GM23338 (cell line): ENCODE measurements around the gene USP8. TPM values are rescaled to one million over a fixed set of nuclear protein-coding genes. Genes with fewer than 3 reads are reported as not detected.

ENCODE experiments used
- ATAC-seq: fragments of 200-7000 bp; cut with Tn5 transposase; 3 replicates; pipeline ENCODE4 v1.9.1; 2020
- DNase-seq: peaks from one replicate; pipeline ENCODE4 v3.0.0-alpha.2; 2015; ENCODE audit warnings: low spot score
- H2AFZ ChIP-seq: fragments of 200-600 bp; sonication (generic); 2 replicates; pipeline ENCODE4 v1.8.0; 2016; ENCODE audit warnings: antibody characterized with exemption, mild to moderate bottlenecking, moderate library complexity
- H3F3A ChIP-seq: fragments of 200-600 bp; sonication (generic); replicated peaks from 2 replicates; pipeline ENCODE4 v1.8.0; 2017; ENCODE audit warnings: antibody characterized with exemption, mixed run types, low read depth
- H3K27ac ChIP-seq: fragments of 200-600 bp; sonication (generic); 2 replicates; pipeline ENCODE4 v1.6.1; 2016; ENCODE audit warnings: low read depth
- H3K27me3 ChIP-seq: fragments of 200-600 bp; sonication (generic); 2 replicates; pipeline ENCODE4 v1.8.0; 2016; ENCODE audit warnings: mild to moderate bottlenecking, mixed run types, moderate library complexity; ENCODE audit not compliant: insufficient read depth
- H3K36me3 ChIP-seq: fragments of 200-600 bp; sonication (generic); 2 replicates; pipeline ENCODE4 v1.8.0; 2016; ENCODE audit warnings: mild to moderate bottlenecking; ENCODE audit not compliant: insufficient read depth
- H3K4me1 ChIP-seq: fragments of 200-600 bp; sonication (generic); 2 replicates; pipeline ENCODE4 v1.8.0; 2016; ENCODE audit warnings: mild to moderate bottlenecking, moderate library complexity; ENCODE audit not compliant: insufficient read depth
- H3K4me2 ChIP-seq: fragments of 200-600 bp; sonication (generic); 2 replicates; pipeline ENCODE4 v1.7.1; 2017; ENCODE audit warnings: mixed run types
- H3K4me3 ChIP-seq: fragments of 200-600 bp; sonication (generic); 2 replicates; pipeline ENCODE4 v1.6.1; 2016; ENCODE audit warnings: mixed run types
- H3K79me2 ChIP-seq: fragments of 200-600 bp; sonication (generic); replicated peaks from 2 replicates; pipeline ENCODE4 v1.8.0; 2017; ENCODE audit warnings: mild to moderate bottlenecking; ENCODE audit not compliant: insufficient read depth
- H3K9me2 ChIP-seq: fragments of 200-600 bp; sonication (generic); 2 replicates; pipeline ENCODE4 v1.8.0; 2017; ENCODE audit not compliant: insufficient read depth
- H4K20me1 ChIP-seq: fragments of 200-600 bp; sonication (generic); replicated peaks from 2 replicates; pipeline ENCODE4 v1.8.0; 2017; ENCODE audit warnings: mild to moderate bottlenecking; ENCODE audit not compliant: insufficient read depth
- H3K27ac Mint-ChIP-seq: 2 replicates; pipeline ENCODE4 v1.8.0; 2020; ENCODE audit warnings: inconsistent platforms, mild to moderate bottlenecking, moderate library complexity, mixed read lengths
- H3K27me3 Mint-ChIP-seq: 3 replicates; pipeline ENCODE4 v1.8.0; 2022; ENCODE audit warnings: low read depth, mild to moderate bottlenecking, moderate library complexity, mixed read lengths, inconsistent platforms; ENCODE audit not compliant: insufficient read depth, poor library complexity
- H3K36me3 Mint-ChIP-seq: 3 replicates; pipeline ENCODE4 v1.8.0; 2021; ENCODE audit warnings: low read depth, mild to moderate bottlenecking, inconsistent platforms, moderate library complexity, mixed read lengths
- H3K4me1 Mint-ChIP-seq: 3 replicates; pipeline ENCODE4 v1.8.0; 2020; ENCODE audit warnings: mild to moderate bottlenecking, inconsistent platforms, mixed read lengths
- H3K4me3 Mint-ChIP-seq: 3 replicates; pipeline ENCODE4 v1.8.0; 2021; ENCODE audit warnings: moderate library complexity, mild to moderate bottlenecking, inconsistent platforms, mixed read lengths
- H3K9me3 Mint-ChIP-seq: 3 replicates; pipeline ENCODE4 v1.8.0; 2020; ENCODE audit warnings: moderate library complexity, mild to moderate bottlenecking, inconsistent platforms, mixed read lengths
- CREB1 ChIP-seq: fragments of 250-450 bp; sonication (Bioruptor Pico); IDR thresholded peaks from 2 replicates; pipeline ENCODE4 v1.5.0; 2020; ENCODE audit warnings: low read depth, mild to moderate bottlenecking, moderate library complexity
- CTCF ChIP-seq, 2 experiments: fragments of 200-600 bp in 1 of 2; sonication (generic) in 1 of 2; conservative IDR thresholded peaks; 2 replicates each; pipeline versions ENCODE4 v1.5.1 to v1.6.1; 2016 to 2017; ENCODE audit warnings: antibody characterized with exemption in 2 of 2, low read depth in 2 of 2, mild to moderate bottlenecking in 2 of 2, moderate library complexity in 1 of 2
- ETS1 ChIP-seq: IDR thresholded peaks from 2 replicates; pipeline ENCODE4 v1.6.1; 2016; ENCODE audit warnings: antibody characterized with exemption
- EZH2 ChIP-seq: fragments of 200-600 bp; sonication (generic); IDR thresholded peaks from one replicate; pipeline ENCODE4 v1.8.0; 2017; ENCODE audit warnings: antibody characterized with exemption, mild to moderate bottlenecking, low read depth; ENCODE audit not compliant: unreplicated experiment
- EZH2phosphoT487 ChIP-seq: fragments of 200-600 bp; sonication (generic); IDR thresholded peaks from one replicate; pipeline ENCODE4 v1.8.1; 2018; ENCODE audit warnings: antibody characterized with exemption; ENCODE audit not compliant: unreplicated experiment
- JUNB ChIP-seq: IDR thresholded peaks from one replicate; pipeline ENCODE4 v1.6.1; 2016; ENCODE audit warnings: antibody characterized with exemption; ENCODE audit not compliant: unreplicated experiment
- NANOG ChIP-seq: IDR thresholded peaks from 2 replicates; pipeline ENCODE4 v1.6.1; 2016; ENCODE audit warnings: antibody characterized with exemption, borderline replicate concordance
- POLR2AphosphoS5 ChIP-seq: IDR thresholded peaks from 2 replicates; pipeline ENCODE4 v1.6.1; 2016; ENCODE audit warnings: antibody characterized with exemption, low read depth
- REST ChIP-seq: IDR thresholded peaks from one replicate; pipeline ENCODE4 v1.6.1; 2018; ENCODE audit warnings: antibody characterized with exemption; ENCODE audit not compliant: unreplicated experiment
- STAT1 ChIP-seq: IDR thresholded peaks from one replicate; pipeline ENCODE4 v1.6.1; 2016; ENCODE audit warnings: antibody characterized with exemption; ENCODE audit not compliant: unreplicated experiment
- ZNF114 ChIP-seq: fragments of 250-450 bp; sonication (Bioruptor Pico); IDR thresholded peaks from 2 replicates; pipeline ENCODE4 v1.5.0; 2020; ENCODE audit warnings: mild to moderate bottlenecking, moderate library complexity
- ZNF331 ChIP-seq: fragments of 250-450 bp; sonication (Bioruptor Pico); IDR thresholded peaks from 2 replicates; pipeline ENCODE4 v1.5.0; 2020; ENCODE audit warnings: low read depth, mild to moderate bottlenecking, moderate library complexity
- ZNF462 ChIP-seq: fragments of 250-450 bp; sonication (Bioruptor Pico); IDR thresholded peaks from 2 replicates; pipeline ENCODE4 v1.5.0; 2020; ENCODE audit warnings: mild to moderate bottlenecking, moderate library complexity
- polyA plus RNA-seq: library from polyadenylated mRNA; unstranded; fragments of >200 nt; fragmentation: Nextera tagmentation; extraction: Ambion mirVana; gene quantifications from 2 replicates; pipeline ENCODE4 v1.2.1, GENCODE V29; 2016
- total RNA-seq: library from RNA; depleted of rRNA; stranded (reverse); fragments of >200 nt; shearing (Covaris generic); gene quantifications from 2 replicates; pipeline ENCODE4 v1.2.3, GENCODE V29; 2014

Gene USP8
- total and polyA plus RNA-seq, 2 experiments from 2014 or later = 64.8 to 68.6 TPM

- TF ChIP-seq STAT1 (no peak), CTCF (conservative IDR thresholded peaks at IDR 0.05; ENCODE audit: low read depth in 2 of 2) (no peak), REST (no peak), ZNF114 (CRISPR knock-in tag) (no peak), JUNB (no peak), ZNF331 (CRISPR knock-in tag) (no peak), ETS1 (no peak), EZH2phosphoT487 (no peak), CREB1 (CRISPR knock-in tag) (no peak), EZH2 (no peak), NANOG (no peak), POLR2AphosphoS5 (no peak), ZNF462 (CRISPR knock-in tag) (no peak)
- ATAC-seq = no peak
- Histone ChIP-seq H3K9me2 (peaks cover 12% of the 10 kb centered on the region), H3K27me3 (no peaks in the 10 kb centered on the region), H3K36me3 (no peaks in the 10 kb centered on the region), H3F3A (no peaks in the 10 kb centered on the region), H4K20me1 (no peaks in the 10 kb centered on the region), H3K79me2 (no peaks in the 10 kb centered on the region), H3K4me1 (no peaks in the 10 kb centered on the region), H3K27ac (no peak overlapping the region), H3K4me3 (no peak overlapping the region), H3K4me2 (no peak overlapping the region), H2AFZ (no peak overlapping the region)
- peaks cover 2% of the 10 kb centered on the region for H3K27me3 Mint-ChIP-seq
- no peak for DNase-seq
- H3K4me3 Mint-ChIP-seq = no peak overlapping the region
- no peaks in the 10 kb centered on the region for H3K9me3 Mint-ChIP-seq
- no peaks in the 10 kb centered on the region; the same call in 2 of the 3 replicates for H3K4me1 Mint-ChIP-seq
- no peaks in the 10 kb centered on the region for H3K36me3 Mint-ChIP-seq
- no peak overlapping the region for H3K27ac Mint-ChIP-seq
Measured at GRCh38 chr15:50416890-50417289, 7.3 kb upstream of the USP8 start.
